ENCODE data around the gene MT1F.

DNA sequence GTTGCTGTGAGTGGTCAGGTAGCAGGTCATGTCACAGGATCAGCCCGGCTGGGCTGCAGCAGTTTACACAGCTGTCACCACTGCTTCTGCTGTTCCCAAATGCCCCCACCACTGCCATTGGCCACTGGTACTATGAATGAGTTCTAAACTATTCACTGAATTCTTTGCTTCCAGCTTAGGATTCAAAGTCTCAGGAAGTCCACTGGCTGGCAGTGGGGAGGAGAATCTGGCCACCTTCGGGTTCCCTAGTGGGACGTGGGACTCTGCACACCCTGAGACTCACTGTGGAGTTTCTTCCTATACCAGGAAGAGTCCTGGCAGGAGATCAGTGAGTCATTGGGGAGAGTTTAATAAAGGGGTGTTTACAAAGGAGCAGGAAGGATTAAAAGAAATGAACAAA is 31.4 kb downstream of the MT1F start:
- TF ChIP-seq CTCF (IDR thresholded peaks at IDR 0.05) (no peak), POLR2A (IDR thresholded peaks at IDR 0.05) (no peak)
